ENCODE data around the gene RRM2. TPM values are rescaled to one million over a fixed set of nuclear protein-coding genes. Genes with fewer than 3 reads are reported as not detected.

Gene RRM2
- total RNA-seq, 1 experiment from 2014 or later: 129 TPM

DNA sequence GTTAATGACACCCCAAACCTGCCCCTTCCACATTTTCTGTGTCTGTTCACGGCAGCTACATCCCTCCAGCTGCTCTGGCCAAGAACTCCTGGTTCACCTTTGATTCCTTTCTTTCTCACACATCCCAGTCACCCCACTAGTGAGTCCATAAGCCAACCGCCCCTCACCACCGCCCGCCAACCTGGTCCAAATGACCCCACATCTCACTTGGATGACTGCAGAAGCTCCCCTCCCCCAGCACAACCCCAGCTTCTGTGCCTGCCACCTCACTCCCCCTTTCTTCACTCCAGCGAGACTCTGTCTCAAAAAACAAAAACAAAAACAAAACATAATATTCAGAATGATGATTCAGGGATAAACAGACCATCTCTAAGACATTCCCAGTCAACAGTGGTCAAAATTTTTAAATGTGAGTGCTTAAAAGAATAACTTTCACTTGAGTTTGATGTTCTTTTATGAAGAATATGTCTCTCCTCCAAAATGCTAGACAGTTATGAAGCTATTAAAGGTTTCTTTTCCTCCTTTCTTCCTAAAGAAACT, 45.5 kb upstream of the RRM2 start (continued):
- TF ChIP-seq JUN (CRISPR knock-in tag; IDR thresholded peaks at IDR 0.05): no peak

DNA sequence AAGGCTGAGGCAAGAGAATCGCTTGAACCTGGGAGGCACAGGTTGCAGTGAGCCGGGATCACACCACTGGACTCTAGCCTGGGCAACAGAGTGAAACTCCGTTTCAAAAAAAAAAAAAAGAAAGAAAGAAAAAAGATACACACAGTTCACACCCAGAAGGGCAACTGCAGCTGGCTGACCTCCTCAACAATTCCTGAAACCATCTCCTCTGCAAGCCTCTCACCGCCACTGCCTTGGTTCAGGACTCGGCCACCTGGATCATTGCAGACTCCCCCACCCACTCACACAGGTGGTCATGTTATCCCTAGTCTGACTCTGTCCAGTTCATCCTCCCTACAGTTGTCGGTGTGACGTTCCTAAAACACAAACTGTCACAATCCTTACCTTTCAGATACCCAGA, 44.5 kb upstream of the RRM2 start:
- H3K9me3 Mint-ChIP-seq: no peaks in the 10 kb centered on the region
- H3K4me1 Mint-ChIP-seq: peaks cover 20% of the 10 kb centered on the region
- peak overlapping the region; percentile 14; the same call in 1 of the 2 replicates for H3K4me3 Mint-ChIP-seq
- no peak for DNase-seq (ENCODE audit: low spot score)
- no peaks in the 10 kb centered on the region; the same call in 1 of the 2 replicates for H3K36me3 Mint-ChIP-seq
- ChIA-PET CTCF (interaction anchor here (1.2 to 4.4 kb wide), 2 partner anchors 19 to 308 kb away, joined by 3 to 53 read pairs; no protein-coding TSS in a partner anchor), POLR2A (no interaction called here)
- peaks cover 54% of the 10 kb centered on the region for H3K27me3 Mint-ChIP-seq (ENCODE audit: low read depth)
- H3K27ac Mint-ChIP-seq: no peak overlapping the region
- no peak for ATAC-seq
- TF ChIP-seq, protein P1, sequence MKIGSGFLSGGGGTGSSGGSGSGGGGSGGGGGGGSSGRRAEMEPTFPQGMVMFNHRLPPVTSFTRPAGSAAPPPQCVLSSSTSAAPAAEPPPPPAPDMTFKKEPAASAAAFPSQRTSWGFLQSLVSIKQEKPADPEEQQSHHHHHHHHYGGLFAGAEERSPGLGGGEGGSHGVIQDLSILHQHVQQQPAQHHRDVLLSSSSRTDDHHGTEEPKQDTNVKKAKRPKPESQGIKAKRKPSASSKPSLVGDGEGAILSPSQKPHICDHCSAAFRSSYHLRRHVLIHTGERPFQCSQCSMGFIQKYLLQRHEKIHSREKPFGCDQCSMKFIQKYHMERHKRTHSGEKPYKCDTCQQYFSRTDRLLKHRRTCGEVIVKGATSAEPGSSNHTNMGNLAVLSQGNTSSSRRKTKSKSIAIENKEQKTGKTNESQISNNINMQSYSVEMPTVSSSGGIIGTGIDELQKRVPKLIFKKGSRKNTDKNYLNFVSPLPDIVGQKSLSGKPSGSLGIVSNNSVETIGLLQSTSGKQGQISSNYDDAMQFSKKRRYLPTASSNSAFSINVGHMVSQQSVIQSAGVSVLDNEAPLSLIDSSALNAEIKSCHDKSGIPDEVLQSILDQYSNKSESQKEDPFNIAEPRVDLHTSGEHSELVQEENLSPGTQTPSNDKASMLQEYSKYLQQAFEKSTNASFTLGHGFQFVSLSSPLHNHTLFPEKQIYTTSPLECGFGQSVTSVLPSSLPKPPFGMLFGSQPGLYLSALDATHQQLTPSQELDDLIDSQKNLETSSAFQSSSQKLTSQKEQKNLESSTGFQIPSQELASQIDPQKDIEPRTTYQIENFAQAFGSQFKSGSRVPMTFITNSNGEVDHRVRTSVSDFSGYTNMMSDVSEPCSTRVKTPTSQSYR (CRISPR knock-in tag; IDR thresholded peaks at IDR 0.05): no peak
- TF ChIP-seq, protein P2, sequence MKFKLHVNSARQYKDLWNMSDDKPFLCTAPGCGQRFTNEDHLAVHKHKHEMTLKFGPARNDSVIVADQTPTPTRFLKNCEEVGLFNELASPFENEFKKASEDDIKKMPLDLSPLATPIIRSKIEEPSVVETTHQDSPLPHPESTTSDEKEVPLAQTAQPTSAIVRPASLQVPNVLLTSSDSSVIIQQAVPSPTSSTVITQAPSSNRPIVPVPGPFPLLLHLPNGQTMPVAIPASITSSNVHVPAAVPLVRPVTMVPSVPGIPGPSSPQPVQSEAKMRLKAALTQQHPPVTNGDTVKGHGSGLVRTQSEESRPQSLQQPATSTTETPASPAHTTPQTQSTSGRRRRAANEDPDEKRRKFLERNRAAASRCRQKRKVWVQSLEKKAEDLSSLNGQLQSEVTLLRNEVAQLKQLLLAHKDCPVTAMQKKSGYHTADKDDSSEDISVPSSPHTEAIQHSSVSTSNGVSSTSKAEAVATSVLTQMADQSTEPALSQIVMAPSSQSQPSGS (CRISPR knock-in tag; IDR thresholded peaks at IDR 0.05; ENCODE audit: borderline replicate concordance, low read depth): no peak
- TF ChIP-seq, protein P3, sequence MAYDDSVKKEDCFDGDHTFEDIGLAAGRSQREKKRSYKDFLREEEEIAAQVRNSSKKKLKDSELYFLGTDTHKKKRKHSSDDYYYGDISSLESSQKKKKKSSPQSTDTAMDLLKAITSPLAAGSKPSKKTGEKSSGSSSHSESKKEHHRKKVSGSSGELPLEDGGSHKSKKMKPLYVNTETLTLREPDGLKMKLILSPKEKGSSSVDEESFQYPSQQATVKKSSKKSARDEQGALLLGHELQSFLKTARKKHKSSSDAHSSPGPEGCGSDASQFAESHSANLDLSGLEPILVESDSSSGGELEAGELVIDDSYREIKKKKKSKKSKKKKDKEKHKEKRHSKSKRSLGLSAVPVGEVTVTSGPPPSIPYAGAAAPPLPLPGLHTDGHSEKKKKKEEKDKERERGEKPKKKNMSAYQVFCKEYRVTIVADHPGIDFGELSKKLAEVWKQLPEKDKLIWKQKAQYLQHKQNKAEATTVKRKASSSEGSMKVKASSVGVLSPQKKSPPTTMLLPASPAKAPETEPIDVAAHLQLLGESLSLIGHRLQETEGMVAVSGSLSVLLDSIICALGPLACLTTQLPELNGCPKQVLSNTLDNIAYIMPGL (CRISPR knock-in tag; IDR thresholded peaks at IDR 0.05): no peak
- no peak for TF ChIP-seq HMGA2 (CRISPR knock-in tag; IDR thresholded peaks at IDR 0.05)
- TF ChIP-seq KAT7 (CRISPR knock-in tag; IDR thresholded peaks at IDR 0.05; ENCODE audit: borderline replicate concordance): no peak
- TF ChIP-seq ZNF396 (CRISPR knock-in tag; IDR thresholded peaks at IDR 0.05; ENCODE audit: borderline replicate concordance): no peak

DNA sequence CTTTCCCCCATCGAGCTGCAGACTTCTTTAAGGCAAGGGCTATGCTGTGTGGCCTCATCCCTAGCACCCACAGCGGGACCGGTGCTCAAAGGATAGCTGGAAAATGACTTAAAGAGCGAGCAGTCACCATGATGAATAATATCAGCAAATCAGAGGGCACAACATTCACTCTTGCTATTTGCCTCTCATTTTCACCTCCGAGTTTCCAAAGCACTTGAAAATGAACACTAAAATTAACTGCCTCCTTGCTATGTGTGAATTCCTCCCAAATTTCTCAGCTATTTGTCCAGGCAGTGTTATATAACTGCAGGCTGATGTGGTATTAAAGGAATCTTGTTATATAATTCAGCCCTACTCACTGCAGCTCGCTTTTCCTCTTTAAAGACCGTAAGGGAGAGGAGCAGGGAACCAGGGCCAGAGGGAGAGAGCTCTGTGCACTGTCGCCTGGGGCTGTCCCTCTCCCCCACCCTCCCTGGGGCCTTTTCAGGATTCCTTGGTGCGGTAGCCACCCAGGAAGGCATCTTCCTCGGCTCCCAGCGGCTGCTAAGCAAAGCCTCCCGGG, 43.8 kb upstream of the RRM2 start:
- ATAC-seq (no peak; the same call in 1 of the 2 replicates), DNase-seq (ENCODE audit: low spot score) (peak; percentile 23)
- no peak overlapping the region for H3K27ac Mint-ChIP-seq
- TF ChIP-seq, protein P4, sequence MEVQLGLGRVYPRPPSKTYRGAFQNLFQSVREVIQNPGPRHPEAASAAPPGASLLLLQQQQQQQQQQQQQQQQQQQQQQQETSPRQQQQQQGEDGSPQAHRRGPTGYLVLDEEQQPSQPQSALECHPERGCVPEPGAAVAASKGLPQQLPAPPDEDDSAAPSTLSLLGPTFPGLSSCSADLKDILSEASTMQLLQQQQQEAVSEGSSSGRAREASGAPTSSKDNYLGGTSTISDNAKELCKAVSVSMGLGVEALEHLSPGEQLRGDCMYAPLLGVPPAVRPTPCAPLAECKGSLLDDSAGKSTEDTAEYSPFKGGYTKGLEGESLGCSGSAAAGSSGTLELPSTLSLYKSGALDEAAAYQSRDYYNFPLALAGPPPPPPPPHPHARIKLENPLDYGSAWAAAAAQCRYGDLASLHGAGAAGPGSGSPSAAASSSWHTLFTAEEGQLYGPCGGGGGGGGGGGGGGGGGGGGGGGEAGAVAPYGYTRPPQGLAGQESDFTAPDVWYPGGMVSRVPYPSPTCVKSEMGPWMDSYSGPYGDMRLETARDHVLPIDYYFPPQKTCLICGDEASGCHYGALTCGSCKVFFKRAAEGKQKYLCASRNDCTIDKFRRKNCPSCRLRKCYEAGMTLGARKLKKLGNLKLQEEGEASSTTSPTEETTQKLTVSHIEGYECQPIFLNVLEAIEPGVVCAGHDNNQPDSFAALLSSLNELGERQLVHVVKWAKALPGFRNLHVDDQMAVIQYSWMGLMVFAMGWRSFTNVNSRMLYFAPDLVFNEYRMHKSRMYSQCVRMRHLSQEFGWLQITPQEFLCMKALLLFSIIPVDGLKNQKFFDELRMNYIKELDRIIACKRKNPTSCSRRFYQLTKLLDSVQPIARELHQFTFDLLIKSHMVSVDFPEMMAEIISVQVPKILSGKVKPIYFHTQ (CRISPR knock-in tag; IDR thresholded peaks at IDR 0.05): no peak
- TF ChIP-seq, protein P5, sequence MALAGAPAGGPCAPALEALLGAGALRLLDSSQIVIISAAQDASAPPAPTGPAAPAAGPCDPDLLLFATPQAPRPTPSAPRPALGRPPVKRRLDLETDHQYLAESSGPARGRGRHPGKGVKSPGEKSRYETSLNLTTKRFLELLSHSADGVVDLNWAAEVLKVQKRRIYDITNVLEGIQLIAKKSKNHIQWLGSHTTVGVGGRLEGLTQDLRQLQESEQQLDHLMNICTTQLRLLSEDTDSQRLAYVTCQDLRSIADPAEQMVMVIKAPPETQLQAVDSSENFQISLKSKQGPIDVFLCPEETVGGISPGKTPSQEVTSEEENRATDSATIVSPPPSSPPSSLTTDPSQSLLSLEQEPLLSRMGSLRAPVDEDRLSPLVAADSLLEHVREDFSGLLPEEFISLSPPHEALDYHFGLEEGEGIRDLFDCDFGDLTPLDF (CRISPR knock-in tag; IDR thresholded peaks at IDR 0.05): no peak
- TF ChIP-seq, protein P6, sequence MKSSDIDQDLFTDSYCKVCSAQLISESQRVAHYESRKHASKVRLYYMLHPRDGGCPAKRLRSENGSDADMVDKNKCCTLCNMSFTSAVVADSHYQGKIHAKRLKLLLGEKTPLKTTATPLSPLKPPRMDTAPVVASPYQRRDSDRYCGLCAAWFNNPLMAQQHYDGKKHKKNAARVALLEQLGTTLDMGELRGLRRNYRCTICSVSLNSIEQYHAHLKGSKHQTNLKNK (CRISPR knock-in tag; IDR thresholded peaks at IDR 0.05): no peak
- no peak for TF ChIP-seq ESRRA (CRISPR knock-in tag; IDR thresholded peaks at IDR 0.05; ENCODE audit: borderline replicate concordance)
- TF ChIP-seq ZNF263 (CRISPR knock-in tag; IDR thresholded peaks at IDR 0.05; ENCODE audit: low read depth): no peak
- H3K4me3 Mint-ChIP-seq: peak overlapping the region; percentile 86
- H3K4me1 Mint-ChIP-seq: peaks cover 18% of the 10 kb centered on the region
- CTCF ChIA-PET: interaction anchor here (0.7 to 4.4 kb wide), 13 partner anchors 10 to 356 kb away, joined by 3 to 53 read pairs (median 5); partner anchors contain the start of gene KLF11
- no peaks in the 10 kb centered on the region; the same call in 1 of the 2 replicates for H3K36me3 Mint-ChIP-seq
- POLR2A ChIA-PET: interaction anchor here (0.5 to 1.0 kb wide), 3 partner anchors 16 to 821 kb away, joined by 3 read pairs; partner anchors contain the start of gene TAF1B
- no peaks in the 10 kb centered on the region for H3K9me3 Mint-ChIP-seq
- H3K27me3 Mint-ChIP-seq (ENCODE audit: low read depth): peaks cover 59% of the 10 kb centered on the region

All from WTC11 (cell line).